H1 (cell line): ENCODE results near the gene KRTAP4-5. TPM values are rescaled to one million over a fixed set of nuclear protein-coding genes. Genes with fewer than 3 reads are reported as not detected.

ENCODE experiments used
- CTCF ChIA-PET: fragments of 300-600 bp; sonication (Branson Sonifier 250); formaldehyde crosslinking; loops from one replicate; lab custom pipeline; 2021; ENCODE audit not compliant: partially characterized antibody; lab: Charles Lee
- POLR2A ChIA-PET: fragments of 300-600 bp; sonication (Branson Sonifier 250); formaldehyde crosslinking; loops from one replicate; lab custom pipeline; 2021; ENCODE audit warnings: inconsistent platforms; ENCODE audit not compliant: partially characterized antibody; lab: Charles Lee
- DNase-seq, 2 experiments: peaks; one replicate each; pipeline versions ENCODE4 v3.0.0 to v3.0.0-alpha.2; 2010 to 2022; ENCODE audit warnings: low spot score in 2 of 2, low read depth in 1 of 2, mixed read lengths in 1 of 2
- FAIRE-seq: peaks from 2 replicates; lab custom pipeline; 2011; peaks lifted over from hg19 to GRCh38; lab: Jason Lieb, UNC
- H2AFZ ChIP-seq: 2 replicates; pipeline ENCODE4 v1.8.1; 2012; ENCODE audit warnings: low read length, inconsistent platforms
- H2AK5ac ChIP-seq: 2 replicates; pipeline ENCODE4 v1.6.1; 2013; ENCODE audit warnings: low read depth, low read length
- H2BK120ac ChIP-seq: replicated peaks from 2 replicates; pipeline ENCODE3; 2013; ENCODE audit warnings: low read depth, low read length, inconsistent platforms
- H2BK12ac ChIP-seq: 2 replicates; pipeline ENCODE4 v1.6.1; 2013; ENCODE audit warnings: low read depth, low read length
- H2BK15ac ChIP-seq: 2 replicates; pipeline ENCODE4 v1.6.1; 2013; ENCODE audit warnings: low read length
- H2BK20ac ChIP-seq: 2 replicates; pipeline ENCODE4 v1.6.1; 2013; ENCODE audit warnings: low read length
- H2BK5ac ChIP-seq: 2 replicates; pipeline ENCODE4 v1.6.1; 2013; ENCODE audit warnings: low read depth, low read length
- H3K14ac ChIP-seq: 2 replicates; pipeline ENCODE4 v1.6.1; 2013; ENCODE audit warnings: inconsistent platforms; ENCODE audit not compliant: insufficient read length
- H3K18ac ChIP-seq: 2 replicates; pipeline ENCODE4 v1.6.1; 2013; ENCODE audit warnings: low read length; ENCODE audit errors: extremely low read depth
- H3K23ac ChIP-seq: 2 replicates; pipeline ENCODE4 v1.6.1; 2013; ENCODE audit warnings: inconsistent platforms; ENCODE audit not compliant: insufficient read length
- H3K23me2 ChIP-seq: 2 replicates; pipeline ENCODE4 v1.6.1; 2013; ENCODE audit warnings: low read depth, low read length
- H3K27ac ChIP-seq: 2 replicates; pipeline ENCODE4 v1.6.1; 2011; ENCODE audit warnings: low read depth, low read length, inconsistent platforms
- H3K27me3 ChIP-seq, 4 experiments: replicated peaks in 1 of 4; 1 replicate in 1 of 4; 2 replicates in 3 of 4; pipeline versions ENCODE4 v1.6.1 to v1.8.1; 2011 to 2013; ENCODE audit warnings: low read length in 3 of 4, mild to moderate bottlenecking in 3 of 4, inconsistent platforms in 2 of 4, mixed read lengths in 2 of 4, moderate library complexity in 1 of 4; ENCODE audit not compliant: control insufficient read depth in 3 of 4, insufficient read depth in 3 of 4; ENCODE audit errors: extremely low read depth in 1 of 4
- H3K36me3 ChIP-seq, 4 experiments: 2 replicates each; pipeline versions ENCODE4 v1.6.1 to v1.8.1; 2011 to 2013; ENCODE audit warnings: mild to moderate bottlenecking in 4 of 4, low read length in 3 of 4, moderate library complexity in 2 of 4, control low read depth in 1 of 4, inconsistent platforms in 1 of 4; ENCODE audit not compliant: insufficient read depth in 4 of 4, control insufficient read depth in 2 of 4
- H3K4ac ChIP-seq: replicated peaks from 2 replicates; pipeline ENCODE3; 2013; ENCODE audit warnings: low read length, low read depth, mixed read lengths, inconsistent platforms; ENCODE audit not compliant: insufficient read length
- H3K4me1 ChIP-seq, 4 experiments: replicated peaks in 1 of 4; 1 replicate in 1 of 4; 2 replicates in 3 of 4; pipeline versions ENCODE4 v1.6.1 to v1.8.1; 2011 to 2013; ENCODE audit warnings: low read length in 3 of 4, inconsistent platforms in 2 of 4, mixed read lengths in 1 of 4; ENCODE audit not compliant: insufficient read depth in 4 of 4, control insufficient read depth in 3 of 4
- H3K4me2 ChIP-seq, 2 experiments: 2 replicates each; pipeline versions ENCODE4 v1.6.1 to v1.8.1; 2011 to 2013; ENCODE audit warnings: low read depth in 2 of 2, low read length in 2 of 2, control low read depth in 1 of 2, inconsistent platforms in 1 of 2, mild to moderate bottlenecking in 1 of 2; ENCODE audit not compliant: insufficient read depth in 1 of 2
- H3K4me3 ChIP-seq, 4 experiments: fragments of 200-600, 300-600 bp in 1 of 4; sonication (generic), shearing (Covaris generic), sonication (Bioruptor Twin) in 1 of 4; 2 replicates each; pipeline versions ENCODE4 v1.5.1 to v1.8.1; 2011 to 2016; ENCODE audit warnings: low read length in 4 of 4, low read depth in 3 of 4, control low read depth in 2 of 4, inconsistent platforms in 2 of 4, mild to moderate bottlenecking in 2 of 4, mixed read lengths in 1 of 4, moderate library complexity in 1 of 4; ENCODE audit not compliant: insufficient read depth in 2 of 4; ENCODE audit errors: extremely low read depth in 1 of 4
- H3K56ac ChIP-seq: replicated peaks from 2 replicates; pipeline ENCODE3; 2013; ENCODE audit warnings: low read depth, mild to moderate bottlenecking, mixed read lengths, low read length, inconsistent platforms; ENCODE audit not compliant: insufficient read length
- H3K79me1 ChIP-seq: 2 replicates; pipeline ENCODE4 v1.6.1; 2013; ENCODE audit warnings: low read depth, low read length, control low read depth
- H3K79me2 ChIP-seq, 2 experiments: 2 replicates each; pipeline versions ENCODE4 v1.6.1 to v1.8.1; 2012 to 2013; ENCODE audit warnings: low read length in 2 of 2, mild to moderate bottlenecking in 2 of 2, inconsistent platforms in 1 of 2; ENCODE audit not compliant: insufficient read depth in 2 of 2, control insufficient read depth in 1 of 2
- H3K9ac ChIP-seq, 4 experiments: replicated peaks in 1 of 4; 1 replicate in 1 of 4; 2 replicates in 3 of 4; pipeline versions ENCODE4 v1.6.1 to v1.8.1; 2011 to 2013; ENCODE audit warnings: low read depth in 3 of 4, low read length in 3 of 4, control low read depth in 2 of 4, mild to moderate bottlenecking in 2 of 4, moderate library complexity in 2 of 4, inconsistent platforms in 1 of 4; ENCODE audit errors: extremely low read depth in 1 of 4
- H3K9me3 ChIP-seq, 2 experiments: 2 replicates each; pipeline versions ENCODE4 v1.6.1 to v1.8.1; 2012 to 2013; ENCODE audit warnings: mild to moderate bottlenecking in 2 of 2, moderate library complexity in 2 of 2, control low read depth in 1 of 2, inconsistent platforms in 1 of 2, low read depth in 1 of 2, low read length in 1 of 2, mixed read lengths in 1 of 2; ENCODE audit not compliant: insufficient read depth in 2 of 2
- H4K20me1 ChIP-seq, 2 experiments: replicated peaks in 1 of 2; 2 replicates each; pipeline versions ENCODE3 to v1.8.1; 2011 to 2013; ENCODE audit warnings: inconsistent platforms in 2 of 2, low read length in 2 of 2, mild to moderate bottlenecking in 1 of 2; ENCODE audit not compliant: insufficient read depth in 2 of 2, control insufficient read depth in 1 of 2
- H4K5ac ChIP-seq: 2 replicates; pipeline ENCODE4 v1.6.1; 2013; ENCODE audit warnings: low read length, low read depth, mixed read lengths, inconsistent platforms; ENCODE audit not compliant: insufficient read length
- H4K8ac ChIP-seq: 2 replicates; pipeline ENCODE4 v1.8.0; 2013; ENCODE audit warnings: mild to moderate bottlenecking, moderate library complexity, low read length, inconsistent platforms; ENCODE audit not compliant: insufficient read depth; ENCODE audit errors: extremely low read depth
- H4K91ac ChIP-seq: replicated peaks from 2 replicates; pipeline ENCODE3; 2013; ENCODE audit warnings: low read length, mixed read lengths, inconsistent platforms; ENCODE audit not compliant: insufficient read length
- NANOG ChIP-seq: IDR thresholded peaks from 2 replicates; pipeline ENCODE4 v1.6.1; 2011; ENCODE audit warnings: low read length, low read depth, mild to moderate bottlenecking, inconsistent platforms; ENCODE audit not compliant: insufficient read depth, poor library complexity, severe bottlenecking
- TAF1 ChIP-seq: IDR thresholded peaks from 2 replicates; pipeline ENCODE4 v1.6.1; 2011; ENCODE audit warnings: mild to moderate bottlenecking, low read depth, low read length
- WGBS, 2 experiments: shearing (Covaris generic) in 1 of 2; methylation state at CpG; one replicate each; pipeline versions ENCODE4 v1.1.6 to v1.1.7; 2013 to 2015; ENCODE audit warnings: low lambda C conversion rate in 2 of 2, mixed read lengths in 2 of 2, inconsistent platforms in 1 of 2, low coverage in 1 of 2, missing lambda C conversion rate in 1 of 2; ENCODE audit not compliant: insufficient replicate concordance in 2 of 2, insufficient coverage in 1 of 2, insufficient read length in 1 of 2; ENCODE audit errors: extremely low coverage in 1 of 2, missing lambda C conversion rate in 1 of 2; 5-methylcytosine and 5-hydroxymethylcytosine counted together
- polyA plus RNA-seq, 7 experiments: library from polyadenylated mRNA; depleted of rRNA in 3 of 7; stranded (reverse) in 5 of 7; unstranded in 2 of 7; fragments of >200 nt in 5 of 7; fragments of 200-250 nt in 2 of 7; gene quantifications; 1 replicate in 5 of 7; 2 replicates in 1 of 7; 4 replicates in 1 of 7; pipeline versions ENCODE4 v1.2.1 to v1.2.3, GENCODE V29; 2011 to 2013; ENCODE audit warnings: missing spikeins in 2 of 7, mixed read lengths in 2 of 7
- total RNA-seq: library from RNA; stranded (reverse); fragmentation: NEBNext Ultra II Directional; extraction: Animal tissue kit (Norgen Biotek cat#: 25700); gene quantifications from 2 replicates; pipeline ENCODE4 v1.2.1, GENCODE V29; 2021
- TF ChIP-seq, protein P1 (sequence below): IDR thresholded peaks from 2 replicates; pipeline ENCODE4 v1.6.1; 2011; ENCODE audit warnings: low read length, improper control_type of control experiment
- TF ChIP-seq, protein P2 (sequence below): IDR thresholded peaks from 2 replicates; pipeline ENCODE4 v1.6.1; 2011; ENCODE audit warnings: low read depth, mild to moderate bottlenecking, low read length; ENCODE audit not compliant: insufficient read depth

Gene KRTAP4-5
- total and polyA plus RNA-seq, 2 of the 8 experiments (the other 6 are each of a cell fraction or from before 2014, with no cell fraction given): not detected

DNA sequence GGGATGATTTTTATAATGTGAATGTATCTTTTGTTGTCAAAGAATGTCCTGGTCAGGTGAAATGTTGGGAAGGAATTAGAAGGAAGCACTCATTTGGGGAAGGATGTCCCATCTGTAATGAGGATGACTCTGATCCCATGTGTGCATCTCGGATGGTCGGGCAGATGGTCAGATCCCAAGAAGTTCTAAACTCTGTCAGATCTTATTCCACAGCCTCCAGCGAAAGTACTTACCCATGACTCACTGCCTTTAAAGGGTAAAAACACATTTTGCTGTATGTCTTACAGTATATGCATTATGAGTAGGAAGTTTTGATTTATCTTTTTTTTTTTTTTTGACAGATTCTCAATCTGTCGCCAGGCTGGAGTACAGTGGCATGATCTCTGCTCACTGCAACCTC, 30.9 kb downstream of the KRTAP4-5 start:
- H2BK5ac ChIP-seq: no peak overlapping the region
- no peak for DNase-seq
- H3K27ac ChIP-seq: no peak overlapping the region
- TF ChIP-seq TAF1: no peak
- no peak for TF ChIP-seq NANOG
- TF ChIP-seq, protein P1, sequence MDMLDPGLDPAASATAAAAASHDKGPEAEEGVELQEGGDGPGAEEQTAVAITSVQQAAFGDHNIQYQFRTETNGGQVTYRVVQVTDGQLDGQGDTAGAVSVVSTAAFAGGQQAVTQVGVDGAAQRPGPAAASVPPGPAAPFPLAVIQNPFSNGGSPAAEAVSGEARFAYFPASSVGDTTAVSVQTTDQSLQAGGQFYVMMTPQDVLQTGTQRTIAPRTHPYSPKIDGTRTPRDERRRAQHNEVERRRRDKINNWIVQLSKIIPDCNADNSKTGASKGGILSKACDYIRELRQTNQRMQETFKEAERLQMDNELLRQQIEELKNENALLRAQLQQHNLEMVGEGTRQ: no peak
- TF ChIP-seq, protein P2, sequence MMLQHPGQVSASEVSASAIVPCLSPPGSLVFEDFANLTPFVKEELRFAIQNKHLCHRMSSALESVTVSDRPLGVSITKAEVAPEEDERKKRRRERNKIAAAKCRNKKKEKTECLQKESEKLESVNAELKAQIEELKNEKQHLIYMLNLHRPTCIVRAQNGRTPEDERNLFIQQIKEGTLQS: no peak
- TF ChIP-seq, all 59 proteins: peak for 0
- Histone ChIP-seq H3K4me3 (no peak overlapping the region), H3K18ac (no peak overlapping the region), H2AK5ac (no peak overlapping the region), H4K8ac (no peak overlapping the region), H3K79me1 (no peaks in the 10 kb centered on the region), H4K91ac (no peak overlapping the region), H4K20me1 (no peaks in the 10 kb centered on the region), H3K23ac (no peak overlapping the region), H3K23me2 (no peaks in the 10 kb centered on the region; the same call in 1 of the 2 replicates), H2BK120ac (no peak overlapping the region), H3K36me3 (no peaks in the 10 kb centered on the region; a peak in 1 of 8 replicates), H3K27me3 (no peaks in the 10 kb centered on the region), H2BK20ac (no peak overlapping the region), H4K5ac (no peak overlapping the region), H3K9ac (no peak overlapping the region), H3K4me1 (no peaks in the 10 kb centered on the region), H3K14ac (no peak overlapping the region), H3K4ac (no peak overlapping the region), H3K56ac (no peak overlapping the region), H2AFZ (no peak overlapping the region), H2BK12ac (no peak overlapping the region), H2BK15ac (no peak overlapping the region), H3K4me2 (no peak overlapping the region), H3K79me2 (no peaks in the 10 kb centered on the region), H3K9me3 (peaks cover 6 to 11% of the 10 kb centered on the region in 2 experiments; a peak in 2 of 4 replicates)
- ChIA-PET CTCF (no interaction called here), POLR2A (no interaction called here)
- WGBS, 2 experiments: 90% methylated on average over 4 of the region's 4 CpGs; no CpG with 5 or more reads in 1 of the 2 experiments
- no peak for FAIRE-seq
